ENCODE data around the gene XYLT1.

DNA sequence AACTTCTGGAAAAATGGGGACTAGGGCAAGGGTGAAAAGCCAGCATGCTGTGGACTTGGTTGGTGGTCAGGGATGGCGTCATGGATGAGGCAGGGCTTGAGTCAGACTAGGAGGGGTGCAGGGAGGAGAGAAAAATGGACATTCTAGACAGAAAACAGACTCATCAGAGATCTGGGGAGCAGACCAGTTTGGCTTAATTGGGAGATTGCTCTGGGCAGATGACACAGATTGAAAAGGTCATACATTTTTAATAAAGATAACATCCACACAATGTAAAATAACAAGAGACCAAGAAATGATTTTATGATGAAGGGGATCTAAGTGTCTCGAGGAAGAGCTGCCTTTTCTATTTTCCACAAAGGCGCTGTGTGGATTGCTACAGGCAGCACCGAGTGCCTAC is 326.3 kb downstream of the XYLT1 start:
- TF ChIP-seq, protein P1, sequence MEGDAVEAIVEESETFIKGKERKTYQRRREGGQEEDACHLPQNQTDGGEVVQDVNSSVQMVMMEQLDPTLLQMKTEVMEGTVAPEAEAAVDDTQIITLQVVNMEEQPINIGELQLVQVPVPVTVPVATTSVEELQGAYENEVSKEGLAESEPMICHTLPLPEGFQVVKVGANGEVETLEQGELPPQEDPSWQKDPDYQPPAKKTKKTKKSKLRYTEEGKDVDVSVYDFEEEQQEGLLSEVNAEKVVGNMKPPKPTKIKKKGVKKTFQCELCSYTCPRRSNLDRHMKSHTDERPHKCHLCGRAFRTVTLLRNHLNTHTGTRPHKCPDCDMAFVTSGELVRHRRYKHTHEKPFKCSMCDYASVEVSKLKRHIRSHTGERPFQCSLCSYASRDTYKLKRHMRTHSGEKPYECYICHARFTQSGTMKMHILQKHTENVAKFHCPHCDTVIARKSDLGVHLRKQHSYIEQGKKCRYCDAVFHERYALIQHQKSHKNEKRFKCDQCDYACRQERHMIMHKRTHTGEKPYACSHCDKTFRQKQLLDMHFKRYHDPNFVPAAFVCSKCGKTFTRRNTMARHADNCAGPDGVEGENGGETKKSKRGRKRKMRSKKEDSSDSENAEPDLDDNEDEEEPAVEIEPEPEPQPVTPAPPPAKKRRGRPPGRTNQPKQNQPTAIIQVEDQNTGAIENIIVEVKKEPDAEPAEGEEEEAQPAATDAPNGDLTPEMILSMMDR (tag by site-specific recombination; IDR thresholded peaks at IDR 0.05): no peak
- TF ChIP-seq ZNF707 (tag by site-specific recombination; IDR thresholded peaks at IDR 0.05) (no peak), REST (tag by site-specific recombination; IDR thresholded peaks at IDR 0.05) (no peak), ZNF140 (tag by site-specific recombination; IDR thresholded peaks at IDR 0.05) (no peak), ZNF10 (tag by site-specific recombination; IDR thresholded peaks at IDR 0.05) (no peak), ZNF335 (tag by site-specific recombination; conservative IDR thresholded peaks at IDR 0.05) (no peak), ZNF660 (tag by site-specific recombination; IDR thresholded peaks at IDR 0.05) (no peak), ZBTB17 (tag by site-specific recombination; IDR thresholded peaks at IDR 0.05) (no peak), ATF2 (tag by site-specific recombination; IDR thresholded peaks at IDR 0.05; ENCODE audit: low read depth) (no peak), ZFHX2 (tag by site-specific recombination; conservative IDR thresholded peaks at IDR 0.05) (no peak), KLF7 (tag by site-specific recombination; IDR thresholded peaks at IDR 0.05; ENCODE audit: borderline replicate concordance) (no peak), TCF7L2 (IDR thresholded peaks at IDR 0.05; ENCODE audit: borderline replicate concordance, low read depth, low read length) (no peak), ZNF549 (tag by site-specific recombination; IDR thresholded peaks at IDR 0.05) (no peak), HOXD13 (CRISPR knock-in tag; IDR thresholded peaks at IDR 0.05; ENCODE audit: borderline replicate concordance) (no peak)

Measured in HEK293 (cell line).